SK-N-SH (cell line): ENCODE measurements around the gene USP32. TPM values are rescaled to one million over a fixed set of nuclear protein-coding genes. Genes with fewer than 3 reads are reported as not detected.
A peak's percentile ranks its signal among the peaks of the same experiment; 100 is the strongest.

Experiments used
- CTCF ChIA-PET: fragments of 300-600, 350-600 bp; formaldehyde crosslinking; extraction: SDS; loops from one replicate; lab custom pipeline; 2021; lab: Yijun Ruan, JAX
- POLR2A ChIA-PET: fragments of 350-600 bp; sonication (Branson Sonifier 250); formaldehyde crosslinking; extraction: SDS; loops from one replicate; lab custom pipeline; 2020; ENCODE audit warnings: antibody characterized with exemption, inconsistent platforms; lab: Yijun Ruan, JAX
- DNase-seq: peaks from one replicate; pipeline ENCODE4 v3.0.0; 2012
- H2AFZ ChIP-seq: fragments of 200-600 bp; sonication (generic); 2 replicates; pipeline ENCODE4 v1.8.1; 2016; ENCODE audit warnings: antibody characterized with exemption, mild to moderate bottlenecking, low read depth
- H3F3A ChIP-seq: fragments of 200-600 bp; sonication (generic); replicated peaks from 2 replicates; pipeline ENCODE3; 2016; ENCODE audit warnings: antibody characterized with exemption, mild to moderate bottlenecking; ENCODE audit not compliant: insufficient read depth
- H3K27ac ChIP-seq, 2 experiments: fragments of 200-500 bp in 1 of 2; fragments of 200-600 bp in 1 of 2; sonication (Bioruptor generic) in 1 of 2; sonication (generic), shearing (Covaris generic) in 1 of 2; 2 replicates each; pipeline versions ENCODE4 v1.5.1 to v1.6.1; 2014 to 2016; ENCODE audit warnings: low read depth in 2 of 2, inconsistent platforms in 1 of 2, low read length in 1 of 2, mild to moderate bottlenecking in 1 of 2, mixed read lengths in 1 of 2
- H3K27me3 ChIP-seq: fragments of 200-600 bp; sonication (generic), shearing (Covaris generic); 2 replicates; pipeline ENCODE4 v1.6.1; 2016; ENCODE audit warnings: mixed run types; ENCODE audit not compliant: insufficient read depth
- H3K36me3 ChIP-seq, 2 experiments: fragments of 200-500 bp in 1 of 2; fragments of 200-600 bp in 1 of 2; sonication (Bioruptor generic) in 1 of 2; sonication (generic) in 1 of 2; replicated peaks in 1 of 2; 2 replicates each; pipeline versions ENCODE3 to v1.5.1; 2014 to 2016; ENCODE audit warnings: low read length in 1 of 2, mild to moderate bottlenecking in 1 of 2; ENCODE audit not compliant: insufficient read depth in 2 of 2, control insufficient read depth in 1 of 2
- H3K4me1 ChIP-seq, 2 experiments: fragments of 200-500 bp in 1 of 2; fragments of 200-600 bp in 1 of 2; sonication (Bioruptor generic) in 1 of 2; sonication (generic), shearing (Covaris generic) in 1 of 2; 2 replicates each; pipeline versions ENCODE4 v1.5.1 to v1.6.1; 2014 to 2016; ENCODE audit warnings: low read depth in 1 of 2, low read length in 1 of 2, mixed run types in 1 of 2; ENCODE audit not compliant: insufficient read depth in 2 of 2, control insufficient read depth in 1 of 2
- H3K4me2 ChIP-seq: fragments of 200-600 bp; sonication (generic), shearing (Covaris generic); 2 replicates; pipeline ENCODE4 v1.6.1; 2017; ENCODE audit warnings: mixed run types
- H3K4me3 ChIP-seq, 2 experiments: fragments of 200-500 bp in 1 of 2; fragments of 200-600 bp in 1 of 2; sonication (Bioruptor generic) in 1 of 2; sonication (generic), shearing (Covaris generic) in 1 of 2; 2 replicates each; pipeline versions ENCODE4 v1.5.1 to v1.8.1; 2014 to 2016; ENCODE audit warnings: low read depth in 2 of 2, inconsistent platforms in 1 of 2, low read length in 1 of 2, mild to moderate bottlenecking in 1 of 2, mixed read lengths in 1 of 2, moderate library complexity in 1 of 2
- H3K79me2 ChIP-seq: fragments of 200-600 bp; sonication (generic); 2 replicates; pipeline ENCODE4 v1.8.1; 2017; ENCODE audit warnings: mild to moderate bottlenecking; ENCODE audit not compliant: insufficient read depth
- H3K9ac ChIP-seq: fragments of 200-600 bp; sonication (generic); 2 replicates; pipeline ENCODE4 v1.6.1; 2017; ENCODE audit warnings: mixed run types
- H3K9me2 ChIP-seq: fragments of 200-600 bp; sonication (generic); 2 replicates; pipeline ENCODE4 v1.6.1; 2017; ENCODE audit warnings: mixed run types
- H3K9me3 ChIP-seq: fragments of 200-600 bp; sonication (generic); 2 replicates; pipeline ENCODE4 v1.6.1; 2017; ENCODE audit warnings: mixed run types, mild to moderate bottlenecking, moderate library complexity
- H4K20me1 ChIP-seq: fragments of 200-600 bp; sonication (generic); 2 replicates; pipeline ENCODE4 v1.6.1; 2017; ENCODE audit warnings: mild to moderate bottlenecking, mixed run types; ENCODE audit not compliant: insufficient read depth
- CHD2 ChIP-seq: fragments of 150-350 bp; IDR thresholded peaks from 2 replicates; pipeline ENCODE4 v1.6.1; 2018; ENCODE audit warnings: low read length; ENCODE audit not compliant: partially characterized antibody
- EP300 ChIP-seq, 2 experiments: IDR thresholded peaks; 2 replicates each; pipeline versions ENCODE4 v1.4.0 to v1.6.1; 2012; ENCODE audit warnings: borderline replicate concordance in 1 of 2, low read depth in 1 of 2, low read length in 1 of 2
- GABPA ChIP-seq: IDR thresholded peaks from 2 replicates; pipeline ENCODE4 v1.4.0; 2012; ENCODE audit warnings: low read depth, mild to moderate bottlenecking
- IRF3 ChIP-seq: fragments of 150-350 bp; IDR thresholded peaks from 2 replicates; pipeline ENCODE4 v1.6.1; 2016; ENCODE audit warnings: mild to moderate bottlenecking, low read depth, low read length
- PBX3 ChIP-seq: IDR thresholded peaks from 2 replicates; pipeline ENCODE4; 2012
- REST ChIP-seq: IDR thresholded peaks from 2 replicates; pipeline ENCODE4 v1.6.1; 2012; ENCODE audit warnings: mild to moderate bottlenecking, low read depth, low read length, moderate library complexity
- TAF1 ChIP-seq: IDR thresholded peaks from 2 replicates; pipeline ENCODE4 v1.6.1; 2012; ENCODE audit warnings: low read depth, mild to moderate bottlenecking, low read length, moderate library complexity, borderline replicate concordance
- USF1 ChIP-seq: IDR thresholded peaks from 2 replicates; pipeline ENCODE4 v1.4.0; 2012; ENCODE audit warnings: low read depth, borderline replicate concordance
- USF2 ChIP-seq: fragments of 150-350 bp; IDR thresholded peaks from 2 replicates; pipeline ENCODE4 v1.6.1; 2017; ENCODE audit warnings: antibody characterized with exemption, low read length, low read depth, borderline replicate concordance
- WGBS: methylation state at CpG from one replicate; pipeline ENCODE4 v1.1.6; 2017; ENCODE audit warnings: low lambda C conversion rate; 5-methylcytosine and 5-hydroxymethylcytosine counted together
- polyA plus RNA-seq, 3 experiments: library from polyadenylated mRNA; depleted of rRNA; stranded (reverse); fragments of >200 nt; gene quantifications; 2 replicates each; pipeline ENCODE4 v1.2.3, GENCODE V29; 2012

Gene USP32
- polyA plus RNA-seq, 1 of the 3 experiments (the other 2 are of a cell fraction), result 25.6 TPM

GRCh38 chr17:60161598-60162330 is 230.2 kb downstream of the USP32 start (continued):
- TF ChIP-seq REST (no peak), GABPA (no peak), TAF1 (no peak), CHD2 (no peak)

GRCh38 chr17:60160829-60161501 is 231.0 kb downstream of the USP32 start:
- Histone ChIP-seq H3K27me3 (no peaks in the 10 kb centered on the region), H3K9me2 (no peaks in the 10 kb centered on the region), H3K4me3 (no peak overlapping the region), H3K36me3 (no peaks in the 10 kb centered on the region), H3K4me1 (peaks cover 0 to 6% of the 10 kb centered on the region in 2 experiments; a peak in 1 of 4 replicates), H3K4me2 (no peak overlapping the region), H4K20me1 (no peaks in the 10 kb centered on the region), H2AFZ (no peak overlapping the region), H3K9me3 (no peaks in the 10 kb centered on the region), H3K27ac (no peak overlapping the region), H3F3A (no peaks in the 10 kb centered on the region), H3K79me2 (no peaks in the 10 kb centered on the region), H3K9ac (no peak overlapping the region)
- ChIA-PET POLR2A (no interaction called here), CTCF (interaction anchor here (1.0 to 2.3 kb wide), 7 partner anchors 10 to 278 kb away, joined by 3 to 10 read pairs (median 4); no protein-coding TSS in a partner anchor)
- peak; percentile 46 for DNase-seq
- 87% methylated on average over 10 of the region's 10 CpGs for WGBS
- no peak for TF ChIP-seq IRF3
- no peak for TF ChIP-seq CHD2
- no peak for TF ChIP-seq PBX3
- TF ChIP-seq TAF1, result no peak
- no peak for TF ChIP-seq USF1
- no peak for TF ChIP-seq USF2
- TF ChIP-seq EP300 (IDR thresholded peaks at IDR 0.05; ENCODE audit: borderline replicate concordance in 1 of 2, low read depth in 1 of 2, low read length in 1 of 2), result no peak
